SJSA1 (cell line): ENCODE data around the gene NDEL1. TPM values are rescaled to one million over a fixed set of nuclear protein-coding genes. Genes with fewer than 3 reads are reported as not detected.

Experiments
- DNase-seq, 2 experiments: peaks; one replicate each; pipeline ENCODE4 v3.0.0-alpha.2; 2015 to 2020; ENCODE audit warnings: low spot score in 2 of 2, low read depth in 1 of 2
- H3K27ac ChIP-seq: fragments of 250-450 bp; sonication (Bioruptor Pico); 2 replicates; pipeline ENCODE4 v1.5.1; 2020; ENCODE audit warnings: mild to moderate bottlenecking, moderate library complexity
- H3K27me3 ChIP-seq: fragments of 250-450 bp; sonication (Bioruptor Pico); replicated peaks from 2 replicates; pipeline ENCODE4 v1.5.1; 2020; ENCODE audit warnings: mild to moderate bottlenecking, moderate library complexity
- H3K36me3 ChIP-seq: fragments of 250-450 bp; sonication (Bioruptor Pico); 2 replicates; pipeline ENCODE4 v1.5.1; 2020; ENCODE audit warnings: mild to moderate bottlenecking
- H3K4me1 ChIP-seq: fragments of 250-450 bp; sonication (Bioruptor Pico); replicated peaks from 2 replicates; pipeline ENCODE4 v1.6.1; 2021; ENCODE audit warnings: mild to moderate bottlenecking
- H3K4me3 ChIP-seq: fragments of 250-450 bp; sonication (Bioruptor Pico); 2 replicates; pipeline ENCODE4 v1.5.1; 2020; ENCODE audit warnings: mild to moderate bottlenecking
- H3K9me3 ChIP-seq: fragments of 250-450 bp; sonication (Bioruptor Pico); replicated peaks from 2 replicates; pipeline ENCODE4 v1.5.1; 2020; ENCODE audit warnings: mild to moderate bottlenecking
- total RNA-seq: library from RNA; depleted of rRNA; stranded (reverse); fragments of >200 nt; shearing (Covaris generic); gene quantifications from 2 replicates; pipeline ENCODE4 v1.2.3, GENCODE V29; 2014

NDEL1 gene
- total RNA-seq, 1 experiment from 2014 or later, result 49.7 TPM

DNA sequence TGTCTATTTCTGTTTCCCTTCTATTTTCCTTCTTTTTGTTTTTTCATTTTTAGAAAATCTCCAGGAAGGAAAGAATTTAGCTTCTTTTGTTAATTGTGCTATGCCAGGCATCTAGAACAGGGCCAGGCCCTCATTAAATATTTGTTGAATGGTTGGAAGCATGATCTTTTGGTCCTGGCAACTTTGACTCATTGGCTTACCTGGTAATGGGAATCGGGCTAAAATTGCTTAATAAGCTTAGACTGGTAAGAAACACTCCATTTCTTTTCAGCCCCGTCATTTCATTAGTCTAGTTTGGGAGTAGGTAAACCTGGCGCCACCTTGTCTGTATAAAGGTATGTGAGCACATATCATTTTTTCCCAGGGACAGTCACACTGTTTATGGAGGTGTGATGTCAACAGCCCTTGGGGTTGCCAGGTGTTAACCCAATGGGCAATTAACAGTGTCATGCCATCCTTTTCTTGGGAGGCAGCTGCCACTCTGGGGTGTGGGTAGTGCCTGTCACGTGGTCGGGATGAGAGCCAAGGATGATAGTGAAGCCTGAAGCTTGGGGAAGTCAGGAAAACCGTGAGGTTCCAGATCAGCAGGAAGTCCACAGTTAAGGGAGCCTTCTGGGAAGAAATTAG is 9.5 kb upstream of the NDEL1 start:
- Histone ChIP-seq H3K36me3 (no peaks in the 10 kb centered on the region), H3K27ac (no peak overlapping the region), H3K4me1 (no peaks in the 10 kb centered on the region), H3K27me3 (no peaks in the 10 kb centered on the region), H3K9me3 (no peaks in the 10 kb centered on the region), H3K4me3 (no peak overlapping the region)
- DNase-seq, result no peak

- H3K4me1 ChIP-seq, result no peaks in the 10 kb centered on the region
- H3K36me3 ChIP-seq, result no peaks in the 10 kb centered on the region
- no peak overlapping the region for H3K4me3 ChIP-seq
- no peaks in the 10 kb centered on the region for H3K9me3 ChIP-seq
- no peaks in the 10 kb centered on the region for H3K27me3 ChIP-seq
- no peak for DNase-seq
- no peak overlapping the region for H3K27ac ChIP-seq
These were observed 8.9 kb upstream of the NDEL1 start for GRCh38 chr17:8426802-8427201.

- H3K4me1 ChIP-seq, result peaks cover 5% of the 10 kb centered on the region
- DNase-seq, result no peak
- peaks cover 3% of the 10 kb centered on the region for H3K36me3 ChIP-seq
- no peak overlapping the region for H3K27ac ChIP-seq
- no peaks in the 10 kb centered on the region for H3K27me3 ChIP-seq
- no peak overlapping the region for H3K4me3 ChIP-seq
- no peaks in the 10 kb centered on the region for H3K9me3 ChIP-seq
These were observed 4.7 kb upstream of the NDEL1 start for GRCh38 chr17:8430966-8431365.

GRCh38 chr17:8436169-8436843 is 622 bp downstream of the NDEL1 start:
- Histone ChIP-seq H3K27me3 (no peaks in the 10 kb centered on the region), H3K4me3 (peak overlapping the region; percentile 97), H3K4me1 (peaks cover 9% of the 10 kb centered on the region), H3K36me3 (peaks cover 27% of the 10 kb centered on the region), H3K9me3 (no peaks in the 10 kb centered on the region), H3K27ac (peak overlapping the region; percentile 97)
- DNase-seq, result peak; percentile 58 to 80

DNA sequence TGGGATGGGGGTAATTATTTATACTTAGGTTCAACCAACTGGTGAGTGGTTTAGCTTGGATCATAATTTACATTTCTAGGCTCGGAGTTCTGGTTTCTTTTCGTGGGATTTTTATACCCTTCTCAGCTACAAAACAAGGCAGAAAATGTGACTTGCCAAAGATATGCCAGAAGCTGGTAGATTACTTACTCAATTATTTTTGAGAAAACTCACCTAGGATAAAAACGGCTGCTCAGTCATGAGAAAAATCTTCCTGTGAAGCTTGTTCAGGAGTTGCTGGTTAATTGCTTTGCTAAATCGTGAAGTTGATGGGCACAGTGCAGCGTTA is 1.1 kb downstream of the NDEL1 start:
- Histone ChIP-seq H3K4me3 (peak overlapping the region; percentile 97), H3K36me3 (peaks cover 30% of the 10 kb centered on the region), H3K4me1 (peaks cover 9% of the 10 kb centered on the region), H3K9me3 (no peaks in the 10 kb centered on the region), H3K27ac (peak overlapping the region; percentile 97), H3K27me3 (no peaks in the 10 kb centered on the region)
- no peak for DNase-seq

DNA sequence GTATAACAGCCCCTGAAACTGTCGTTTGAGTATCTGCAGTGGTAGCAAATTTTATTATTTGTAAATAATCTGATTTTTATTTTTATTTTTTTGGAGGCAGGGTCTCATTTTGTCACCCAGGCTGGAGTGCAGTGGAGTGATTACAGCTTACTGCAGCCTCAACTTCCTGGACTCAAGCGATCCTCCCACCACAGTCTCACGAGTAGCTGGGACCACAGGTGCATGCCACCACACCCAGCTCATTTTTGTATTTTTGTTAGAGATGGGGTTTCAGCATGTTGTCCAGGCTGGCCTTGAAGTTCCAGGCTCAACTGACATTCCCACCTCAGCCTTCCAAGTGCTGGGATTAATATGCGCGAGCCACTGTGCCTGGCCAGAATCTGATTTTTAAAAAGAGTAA is 2.8 kb downstream of the NDEL1 start:
- no peaks in the 10 kb centered on the region for H3K27me3 ChIP-seq
- H3K4me3 ChIP-seq, result no peak overlapping the region
- H3K36me3 ChIP-seq, result peaks cover 40% of the 10 kb centered on the region
- no peak for DNase-seq
- peaks cover 9% of the 10 kb centered on the region for H3K4me1 ChIP-seq
- H3K9me3 ChIP-seq, result no peaks in the 10 kb centered on the region
- H3K27ac ChIP-seq, result no peak overlapping the region

GRCh38 chr17:8439681-8440080 is 4.0 kb downstream of the NDEL1 start:
- Histone ChIP-seq H3K27ac (no peak overlapping the region), H3K36me3 (peaks cover 52% of the 10 kb centered on the region), H3K4me3 (no peak overlapping the region), H3K9me3 (no peaks in the 10 kb centered on the region), H3K4me1 (peaks cover 9% of the 10 kb centered on the region), H3K27me3 (no peaks in the 10 kb centered on the region)
- DNase-seq, result no peak

DNA sequence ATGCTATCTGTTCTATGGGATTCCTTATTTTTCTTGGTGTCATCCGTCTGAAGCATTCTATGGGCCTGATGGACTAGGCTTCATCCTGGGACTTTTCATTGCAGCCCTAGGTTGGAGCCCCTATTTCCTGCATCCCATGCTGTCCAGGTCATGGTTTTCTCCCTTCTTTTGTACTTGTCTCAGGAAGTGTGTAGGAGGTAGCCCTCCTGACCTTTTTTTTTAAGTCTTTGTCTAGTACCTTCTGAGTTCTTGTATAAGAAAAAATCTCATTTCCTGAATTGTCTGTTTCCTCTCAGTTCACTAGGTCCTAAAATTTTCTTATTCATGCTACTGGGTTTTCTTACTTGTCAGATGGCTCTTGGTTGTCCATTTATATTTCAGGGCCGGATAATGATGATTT is 6.0 kb downstream of the NDEL1 start:
- no peaks in the 10 kb centered on the region for H3K27me3 ChIP-seq
- no peaks in the 10 kb centered on the region for H3K9me3 ChIP-seq
- H3K4me1 ChIP-seq, result 0 out of 2 replicates have a peak, but pooled peaks cover 4% of the 10 kb centered on the region
- H3K36me3 ChIP-seq, result peaks cover 66% of the 10 kb centered on the region
- no peak overlapping the region for H3K27ac ChIP-seq
- DNase-seq, result no peak
- no peak overlapping the region for H3K4me3 ChIP-seq

DNA sequence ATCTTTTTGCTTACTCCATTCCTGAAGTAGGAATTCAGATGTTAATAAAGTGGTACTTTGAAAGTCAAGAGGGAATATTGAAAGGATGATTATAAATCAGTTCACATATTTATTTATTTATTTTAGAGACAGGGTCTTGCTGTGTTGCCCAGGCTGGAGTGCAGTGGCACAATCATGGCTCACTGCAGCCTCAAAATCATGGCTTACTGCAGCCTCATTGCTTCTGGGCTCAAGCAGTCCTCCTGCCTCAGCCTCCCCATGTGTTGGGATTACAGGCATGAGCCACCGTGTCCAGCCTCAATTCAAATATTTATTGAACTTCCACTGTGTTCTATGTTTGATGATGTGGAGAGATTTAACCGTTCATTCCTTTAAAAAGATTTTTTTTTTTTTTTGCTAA is 6.6 kb downstream of the NDEL1 start:
- Histone ChIP-seq H3K36me3 (peaks cover 72% of the 10 kb centered on the region), H3K4me3 (no peak overlapping the region), H3K4me1 (0 out of 2 replicates have a peak, but pooled peaks cover 1% of the 10 kb centered on the region), H3K27me3 (no peaks in the 10 kb centered on the region), H3K27ac (no peak overlapping the region), H3K9me3 (no peaks in the 10 kb centered on the region)
- no peak for DNase-seq

- H3K27me3 ChIP-seq, result no peaks in the 10 kb centered on the region
- H3K4me1 ChIP-seq, result no peaks in the 10 kb centered on the region
- no peak for DNase-seq
- H3K9me3 ChIP-seq, result no peaks in the 10 kb centered on the region
- no peak overlapping the region for H3K4me3 ChIP-seq
- no peak overlapping the region for H3K27ac ChIP-seq
- H3K36me3 ChIP-seq, result peaks cover 79% of the 10 kb centered on the region
These were observed 8.1 kb downstream of the NDEL1 start for GRCh38 chr17:8443756-8444155.

DNA sequence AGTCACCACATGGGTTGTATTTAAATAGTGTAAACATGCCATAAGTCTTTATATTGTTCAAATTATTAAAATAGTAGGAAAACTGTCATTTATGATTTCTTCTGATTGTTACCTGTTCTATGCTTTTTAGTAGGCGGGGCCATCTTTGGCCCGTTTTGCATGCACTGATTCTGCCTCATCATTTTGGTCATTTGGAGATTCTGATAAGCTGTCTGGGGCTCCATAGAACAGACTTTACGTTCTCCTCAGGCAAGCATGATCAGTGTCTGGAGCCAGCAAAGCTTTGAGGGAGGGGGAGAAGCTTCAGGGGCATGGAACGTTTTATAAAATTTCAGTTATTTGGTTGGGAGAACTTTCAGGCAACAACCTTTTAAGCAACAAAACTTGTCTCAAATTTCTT is 8.8 kb downstream of the NDEL1 start:
- no peaks in the 10 kb centered on the region for H3K4me1 ChIP-seq
- no peak overlapping the region for H3K27ac ChIP-seq
- H3K27me3 ChIP-seq, result no peaks in the 10 kb centered on the region
- H3K4me3 ChIP-seq, result no peak overlapping the region
- no peaks in the 10 kb centered on the region for H3K9me3 ChIP-seq
- DNase-seq, result no peak
- H3K36me3 ChIP-seq, result peaks cover 84% of the 10 kb centered on the region

DNA sequence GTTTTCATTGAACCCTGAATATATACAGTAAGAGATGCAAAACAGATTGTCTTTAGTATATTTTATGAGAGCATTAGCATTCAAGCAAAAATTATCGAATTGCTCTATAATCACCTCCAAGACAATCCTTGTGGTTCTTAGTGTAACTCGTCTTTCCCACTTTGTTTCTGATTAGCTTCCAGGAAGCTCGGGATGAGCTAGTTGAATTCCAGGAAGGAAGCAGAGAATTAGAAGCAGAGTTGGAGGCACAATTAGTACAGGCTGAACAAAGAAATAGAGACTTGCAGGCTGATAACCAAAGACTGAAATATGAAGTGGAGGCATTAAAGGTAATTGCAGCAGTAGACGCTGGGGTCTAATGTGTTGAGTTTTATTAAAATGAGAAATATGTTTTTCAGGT is 9.9 kb downstream of the NDEL1 start:
- no peak for DNase-seq
- H3K36me3 ChIP-seq, result peaks cover 84% of the 10 kb centered on the region
- no peaks in the 10 kb centered on the region for H3K27me3 ChIP-seq
- no peaks in the 10 kb centered on the region for H3K4me1 ChIP-seq
- no peaks in the 10 kb centered on the region for H3K9me3 ChIP-seq
- no peak overlapping the region for H3K4me3 ChIP-seq
- no peak overlapping the region for H3K27ac ChIP-seq

DNA sequence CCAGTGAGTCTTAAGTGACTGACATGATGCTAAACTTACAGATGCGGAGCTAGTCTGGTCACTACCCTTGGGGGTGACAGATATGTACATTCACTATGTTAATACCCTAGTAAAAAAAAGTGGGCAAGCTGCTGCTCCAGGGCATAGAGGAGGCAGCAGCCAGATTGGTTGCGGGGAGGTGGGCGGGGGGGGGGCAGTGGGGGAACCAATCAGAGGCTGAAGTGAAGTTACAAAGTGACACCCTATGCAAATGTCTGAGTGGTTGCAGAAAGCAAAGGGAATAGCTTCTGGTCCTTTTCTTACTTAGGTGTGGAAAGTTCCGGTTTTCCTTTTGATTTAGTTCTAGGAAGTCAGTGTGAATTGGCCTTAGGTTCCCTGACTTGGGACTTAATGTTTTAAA is 12.1 kb downstream of the NDEL1 start:
- no peaks in the 10 kb centered on the region for H3K9me3 ChIP-seq
- peaks cover 92% of the 10 kb centered on the region for H3K36me3 ChIP-seq
- no peak overlapping the region for H3K27ac ChIP-seq
- no peaks in the 10 kb centered on the region for H3K4me1 ChIP-seq
- no peak for DNase-seq
- H3K27me3 ChIP-seq, result no peaks in the 10 kb centered on the region
- H3K4me3 ChIP-seq, result no peak overlapping the region

GRCh38 chr17:8448310-8448709 is 12.6 kb downstream of the NDEL1 start:
- no peak for DNase-seq
- Histone ChIP-seq H3K9me3 (no peaks in the 10 kb centered on the region), H3K27me3 (no peaks in the 10 kb centered on the region), H3K4me3 (no peak overlapping the region), H3K4me1 (no peaks in the 10 kb centered on the region), H3K36me3 (peaks cover 94% of the 10 kb centered on the region), H3K27ac (no peak overlapping the region)
